NCI-H510A treated with DMSO at 0.1 percent for 48 hours (cell line): Measurements from ENCODE around the gene TSPO.
"Not testable (repeated sequence)": the region's sequence is repeated elsewhere in the genome, so short reads cannot be mapped to it uniquely, and the experiment has no call there.

Experiments
- DNase-seq: peaks from one replicate; lab custom pipeline; 2025; lab: John Stamatoyannopoulos, UW

TSPO gene

GRCh38 chr22:43151251-43152002 lies at the start of gene TSPO:
TSPO (plus strand) TSS chr22:43151559; CDS start chr22:43159239, 7,680 bp downstream.
- DNase-seq = peak; percentile 2

- peak; percentile 47 for DNase-seq
Observed at GRCh38 chr22:43104056-43104625, 47.2 kb upstream of the TSPO start.

GRCh38 chr22:43104950-43105349 lies 46.4 kb upstream of the TSPO start:
- DNase-seq = not testable (repeated sequence)

GRCh38 chr22:43106302-43106701 lies 45.1 kb upstream of the TSPO start:
- DNase-seq = no peak

- DNase-seq = no peak
Observed at GRCh38 chr22:43109511-43109910, 41.8 kb upstream of the TSPO start.

GRCh38 chr22:43109921-43110443 lies 41.4 kb upstream of the TSPO start:
- DNase-seq = no peak

GRCh38 chr22:43110444-43110926 lies 40.9 kb upstream of the TSPO start, which contains the start of gene BIK:
BIK (plus strand) TSS chr22:43110750; CDS start chr22:43124023, 13,273 bp downstream.
- peak; percentile 27 for DNase-seq

- no peak for DNase-seq
Observed at GRCh38 chr22:43110927-43111623, 40.3 kb upstream of the TSPO start.

- peak; percentile 19 for DNase-seq
Observed at GRCh38 chr22:43113526-43114251, 37.7 kb upstream of the TSPO start.

GRCh38 chr22:43114958-43115357 lies 36.4 kb upstream of the TSPO start:
- peak; percentile 35 for DNase-seq

- DNase-seq = no peak
Observed at GRCh38 chr22:43116932-43117331, 34.4 kb upstream of the TSPO start.

GRCh38 chr22:43118024-43118849 lies 33.1 kb upstream of the TSPO start:
- no peak for DNase-seq

- DNase-seq = no peak
Observed at GRCh38 chr22:43118953-43119458, 32.4 kb upstream of the TSPO start.

GRCh38 chr22:43126501-43127165 lies 24.7 kb upstream of the TSPO start:
- DNase-seq = no peak

- no peak for DNase-seq
Observed at GRCh38 chr22:43127166-43127908, 24.0 kb upstream of the TSPO start.

GRCh38 chr22:43128116-43128515 lies 23.2 kb upstream of the TSPO start:
- DNase-seq = no peak

- DNase-seq = peak; percentile 82
Observed at GRCh38 chr22:43128928-43129424, 22.4 kb upstream of the TSPO start.

GRCh38 chr22:43129426-43130425 lies 21.6 kb upstream of the TSPO start:
- DNase-seq = peak; percentile 80
